Activated CD8-positive, alpha-beta memory T cell treated with anti-CD3 and anti-CD28 coated beads for 48 hours (primary cell): ENCODE data around the gene TINCR.

Source experiments
- DNase-seq, 3 experiments: peaks; one replicate each; pipeline ENCODE4 v3.0.0-alpha.2; 2020; ENCODE audit warnings: low read depth in 2 of 3, low spot score in 2 of 3

TINCR gene

DNA sequence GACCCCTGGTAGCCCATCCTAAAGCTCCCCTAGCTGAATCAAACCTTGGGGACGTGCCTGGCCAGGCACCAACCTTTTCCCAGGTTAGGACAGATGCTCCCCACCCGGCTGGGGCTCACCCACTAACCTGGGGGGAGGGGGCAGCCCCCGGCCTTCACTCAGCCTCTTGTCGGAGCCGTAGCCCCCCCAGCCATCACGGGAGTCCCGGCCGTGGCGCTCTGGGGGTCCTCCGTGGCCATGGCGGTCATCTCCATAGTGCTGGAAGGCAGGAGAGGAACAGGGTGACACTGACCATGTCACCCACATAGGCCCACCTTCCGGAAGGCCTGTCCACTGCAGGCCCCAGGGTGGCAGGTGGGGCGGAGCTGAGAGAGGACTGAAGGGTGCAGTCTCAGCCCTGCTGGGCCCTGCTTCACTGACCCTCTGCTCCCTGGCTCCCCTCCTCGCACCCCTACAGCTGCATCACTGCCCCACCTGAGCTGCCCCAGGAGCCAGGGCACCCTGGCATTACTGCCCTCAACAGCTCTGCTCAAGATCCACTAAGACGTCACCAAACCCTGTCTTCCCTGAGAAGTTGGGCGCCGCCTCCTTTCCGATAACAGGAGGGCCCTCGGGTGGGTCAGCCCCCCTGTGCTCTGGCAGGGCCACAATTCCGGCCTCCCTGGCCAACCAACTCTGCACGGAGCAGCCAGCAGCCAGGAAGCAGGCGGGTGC lies 22.6 kb upstream of the TINCR start:
- no peak for DNase-seq

DNA sequence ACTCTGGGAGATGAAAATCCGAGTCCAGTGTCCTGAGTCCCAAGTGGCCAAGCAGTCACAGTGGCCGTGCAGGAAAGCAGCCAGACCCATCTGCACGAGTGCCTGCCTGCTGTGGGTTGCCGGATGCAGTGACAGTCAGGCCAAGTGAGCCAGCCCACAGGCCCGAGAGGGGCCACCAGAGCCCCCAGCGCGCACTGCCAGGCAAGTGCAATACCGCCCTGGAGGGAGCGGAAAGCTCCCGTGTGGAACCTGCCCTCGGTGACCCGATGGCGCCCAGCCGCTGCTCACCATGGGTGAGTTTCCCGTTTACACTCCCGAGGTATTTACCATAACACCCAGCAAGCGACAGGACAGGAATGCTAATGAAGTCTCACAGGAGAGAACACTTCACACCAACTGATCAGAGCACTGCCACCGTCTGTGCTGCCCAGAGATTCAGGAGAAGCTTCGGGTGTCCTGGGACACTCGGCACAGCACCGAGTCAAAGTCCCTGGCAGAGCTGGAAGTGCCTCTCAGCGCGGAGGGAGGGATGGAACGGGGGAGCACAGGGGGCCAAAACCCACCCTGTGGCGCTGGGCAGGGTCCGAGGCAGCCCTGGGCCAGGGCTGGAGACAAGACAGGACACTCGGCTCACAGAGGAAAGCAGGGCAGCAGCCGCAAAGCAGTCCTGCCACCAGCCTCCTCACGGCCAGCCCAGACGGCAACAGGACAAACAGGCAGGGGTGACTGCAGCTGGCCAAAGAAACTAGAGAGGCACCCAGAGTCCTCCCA lies 21.3 kb upstream of the TINCR start:
- no peak for DNase-seq

DNA sequence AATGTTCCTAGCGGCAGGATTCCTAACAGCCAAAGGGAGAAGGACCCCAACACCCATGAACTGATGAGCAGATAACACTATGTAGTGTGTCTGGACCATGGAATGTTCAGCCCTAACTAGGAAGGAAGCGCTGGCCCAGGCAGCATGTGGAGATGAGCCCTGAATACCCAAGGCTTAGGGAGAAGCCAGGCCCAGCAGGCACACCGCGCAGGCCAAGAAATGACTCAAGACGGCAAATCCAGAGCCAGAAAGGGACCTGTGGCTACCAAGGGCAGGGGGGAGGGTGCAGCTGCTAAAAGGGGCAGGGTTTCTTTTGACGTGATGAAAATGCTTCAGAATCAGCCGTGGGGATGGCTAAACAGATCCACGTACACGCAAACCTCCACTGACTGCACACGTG lies 20.7 kb upstream of the TINCR start:
- DNase-seq, result no peak

- no peak for DNase-seq
These were observed 19.9 kb upstream of the TINCR start for GRCh38 chr19:5587661-5588060.

DNA sequence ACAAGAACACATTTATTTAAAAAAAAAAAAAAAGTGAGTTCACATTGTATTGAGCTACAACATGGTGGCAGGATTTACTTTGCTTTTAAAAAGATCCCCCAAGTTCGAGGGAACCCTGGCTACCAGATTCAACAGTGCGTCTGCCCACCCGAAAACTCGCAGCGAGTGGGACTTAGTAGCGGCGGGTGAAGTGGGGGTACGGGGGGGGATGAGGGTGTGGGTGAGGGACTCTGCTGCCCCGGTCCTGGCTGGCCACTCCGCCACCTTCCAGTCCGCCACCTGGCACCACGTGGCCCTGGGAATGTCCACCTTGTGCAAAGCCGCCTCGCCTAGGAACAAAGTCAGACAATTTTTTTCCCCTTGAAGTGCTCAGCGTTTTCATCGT lies 19.3 kb upstream of the TINCR start:
- no peak for DNase-seq

- DNase-seq, result no peak
These were observed 18.7 kb upstream of the TINCR start for GRCh38 chr19:5586300-5587070.

DNA sequence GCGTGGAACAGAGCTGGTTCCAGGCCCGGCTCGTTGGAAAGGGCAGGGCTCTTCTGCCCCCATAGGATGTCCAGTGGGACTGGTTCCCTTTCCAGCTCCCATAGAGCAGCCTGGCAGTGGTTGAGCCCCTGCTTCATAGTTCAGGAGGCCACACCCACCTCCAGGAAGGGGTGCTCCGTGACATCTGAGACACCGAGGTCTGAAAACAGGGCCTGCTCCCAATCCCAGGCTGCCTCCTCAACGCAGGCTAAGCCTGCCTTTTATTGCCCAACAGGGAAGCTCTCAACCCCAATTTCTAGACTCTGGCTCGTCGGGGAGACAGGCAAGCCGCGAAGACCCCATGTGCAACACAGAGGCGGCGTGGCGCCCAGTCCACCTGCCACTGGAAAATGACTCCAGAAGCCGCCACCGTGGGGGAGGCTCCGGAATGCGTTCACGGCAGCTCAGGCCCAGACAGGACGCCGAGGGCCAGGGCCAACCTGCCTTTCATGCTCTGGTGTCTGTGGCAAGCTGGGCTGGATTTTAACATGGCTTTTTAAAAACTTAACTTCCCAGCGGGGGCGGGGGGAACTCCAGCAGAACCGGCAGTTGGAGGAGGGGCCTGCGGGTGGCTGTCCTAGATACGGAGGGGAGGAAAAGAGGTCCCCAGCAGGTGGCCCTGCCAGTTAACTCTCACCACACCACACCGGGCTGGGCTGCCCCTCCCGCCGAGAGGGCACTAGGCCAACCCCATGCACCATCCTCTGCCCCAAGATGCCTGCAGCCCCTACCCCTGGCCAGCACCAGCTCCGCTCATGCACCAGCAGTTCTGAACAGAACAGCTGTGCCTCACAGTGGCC lies 17.9 kb upstream of the TINCR start:
- peak in 2 of 3 experiments; percentile 25 to 31 for DNase-seq

- no peak for DNase-seq
These were observed 12.4 kb upstream of the TINCR start for GRCh38 chr19:5580161-5580571.

GRCh38 chr19:5579697-5580096 lies 11.9 kb upstream of the TINCR start:
- DNase-seq, result no peak

GRCh38 chr19:5579286-5579685 lies 11.5 kb upstream of the TINCR start:
- no peak for DNase-seq

DNA sequence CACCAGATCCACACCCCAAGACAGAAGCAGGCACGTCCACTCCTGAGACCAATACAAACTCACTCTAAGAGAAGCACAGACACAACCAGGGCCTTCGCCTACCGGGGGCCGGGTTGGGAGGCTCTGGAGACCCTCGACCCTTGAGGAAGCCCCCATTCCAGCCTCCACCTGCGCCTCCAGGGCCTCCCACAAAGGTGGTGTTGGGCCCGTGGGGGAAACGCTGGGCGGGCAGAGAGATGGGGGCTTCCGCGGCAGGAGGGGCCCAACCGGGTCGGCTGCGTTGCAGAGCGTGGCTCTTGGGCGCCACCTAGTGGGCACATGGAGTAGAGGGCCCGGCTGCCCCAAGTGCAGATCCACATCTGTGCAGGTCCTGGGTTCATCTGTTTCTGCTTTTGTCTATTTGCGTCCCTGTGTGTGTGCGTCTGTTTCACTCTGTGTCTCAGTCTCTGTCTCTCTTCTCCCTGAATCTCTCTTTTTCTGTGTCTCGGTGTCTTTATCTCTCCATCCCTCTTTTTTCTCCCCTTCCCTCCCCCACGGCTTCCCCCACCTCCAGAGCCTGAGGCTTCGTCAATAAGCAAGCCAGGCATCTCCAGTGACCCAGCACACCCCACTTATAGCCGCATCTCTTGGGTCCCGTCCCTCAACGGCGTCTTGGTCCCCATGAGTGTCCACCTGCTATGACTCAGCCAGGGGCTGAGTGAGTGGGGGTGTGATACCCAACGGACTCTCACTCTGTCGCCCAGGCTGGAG lies 10.5 kb upstream of the TINCR start:
- DNase-seq, result peak; percentile 37 to 62 (median 59)

DNA sequence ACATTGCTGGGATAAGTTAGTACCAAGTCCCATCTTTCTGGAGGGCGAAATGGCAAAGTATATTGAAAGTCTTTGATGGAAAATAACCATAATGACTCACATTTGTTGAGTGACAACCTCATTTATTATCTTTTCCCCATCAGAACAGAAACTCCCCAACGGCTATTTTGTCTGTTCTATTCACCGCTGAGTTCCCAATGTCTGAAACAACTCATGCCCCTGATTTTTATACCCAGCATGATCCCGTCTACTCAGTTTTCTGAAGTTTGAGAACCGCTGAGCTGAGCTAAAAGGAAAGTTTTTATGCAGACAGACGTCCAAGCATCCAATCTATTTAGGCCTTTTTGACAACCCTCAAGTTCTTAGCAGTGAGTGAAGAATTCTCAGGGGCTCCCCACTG lies 7.8 kb upstream of the TINCR start:
- DNase-seq, result no peak

DNA sequence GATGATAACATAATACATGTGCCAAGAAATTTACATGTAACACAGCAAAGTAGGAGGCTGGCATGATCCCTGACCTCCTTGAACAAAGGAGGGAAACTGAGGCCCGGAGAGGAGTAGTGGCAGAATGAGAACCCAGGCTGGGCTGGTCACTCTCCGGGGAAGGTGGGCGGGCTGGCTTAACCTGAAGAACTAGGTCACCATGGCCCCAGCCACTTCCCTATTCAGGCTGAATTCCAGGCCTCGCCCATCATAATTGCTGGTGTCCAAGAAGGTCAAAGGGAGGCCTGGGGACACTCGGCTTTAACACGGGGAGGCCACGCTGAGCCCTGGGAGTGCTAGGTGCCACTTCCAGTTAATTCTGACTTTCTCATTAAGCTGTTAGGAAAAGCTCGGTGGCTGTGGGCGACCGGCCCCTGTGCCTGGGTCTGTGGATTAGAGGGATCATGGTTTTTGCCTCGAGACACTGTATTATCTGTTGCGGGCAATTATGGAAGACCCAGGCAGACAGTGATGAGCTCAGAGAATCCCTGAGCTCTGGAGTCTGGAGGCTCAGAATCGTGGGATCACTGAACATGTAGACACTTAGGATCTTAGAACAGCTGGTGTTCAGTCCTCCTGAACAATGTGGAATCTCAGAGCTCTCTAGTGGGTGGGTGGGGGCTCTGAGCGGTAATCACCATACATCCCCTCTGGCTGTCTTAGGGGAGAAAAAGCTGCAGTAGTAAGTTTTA lies 5.0 kb upstream of the TINCR start:
- no peak for DNase-seq

DNA sequence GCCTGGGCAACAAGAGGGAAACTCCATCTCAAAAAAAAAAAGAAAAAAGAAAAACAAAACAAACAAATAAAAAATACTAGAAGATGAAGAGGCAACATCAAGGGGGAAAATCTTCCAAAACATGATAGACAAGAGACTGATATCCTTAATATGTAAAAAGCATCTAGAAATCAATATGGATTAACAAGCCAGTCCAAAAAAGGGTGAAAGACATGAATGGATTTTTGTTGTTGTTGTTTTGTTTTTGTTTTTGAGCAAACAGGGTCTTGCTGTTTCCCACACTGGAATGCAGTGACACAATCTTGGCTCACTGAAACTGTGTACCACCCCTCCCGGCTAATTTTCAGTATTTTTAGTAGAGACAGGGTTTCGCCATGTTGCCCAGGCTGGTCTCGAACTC lies 4.0 kb upstream of the TINCR start:
- no peak for DNase-seq

GRCh38 chr19:5567970-5568407 lies 236 bp upstream of the TINCR start:
- no peak for DNase-seq

GRCh38 chr19:5564930-5565329 lies 2.8 kb downstream of the TINCR start:
- DNase-seq, result no peak

DNA sequence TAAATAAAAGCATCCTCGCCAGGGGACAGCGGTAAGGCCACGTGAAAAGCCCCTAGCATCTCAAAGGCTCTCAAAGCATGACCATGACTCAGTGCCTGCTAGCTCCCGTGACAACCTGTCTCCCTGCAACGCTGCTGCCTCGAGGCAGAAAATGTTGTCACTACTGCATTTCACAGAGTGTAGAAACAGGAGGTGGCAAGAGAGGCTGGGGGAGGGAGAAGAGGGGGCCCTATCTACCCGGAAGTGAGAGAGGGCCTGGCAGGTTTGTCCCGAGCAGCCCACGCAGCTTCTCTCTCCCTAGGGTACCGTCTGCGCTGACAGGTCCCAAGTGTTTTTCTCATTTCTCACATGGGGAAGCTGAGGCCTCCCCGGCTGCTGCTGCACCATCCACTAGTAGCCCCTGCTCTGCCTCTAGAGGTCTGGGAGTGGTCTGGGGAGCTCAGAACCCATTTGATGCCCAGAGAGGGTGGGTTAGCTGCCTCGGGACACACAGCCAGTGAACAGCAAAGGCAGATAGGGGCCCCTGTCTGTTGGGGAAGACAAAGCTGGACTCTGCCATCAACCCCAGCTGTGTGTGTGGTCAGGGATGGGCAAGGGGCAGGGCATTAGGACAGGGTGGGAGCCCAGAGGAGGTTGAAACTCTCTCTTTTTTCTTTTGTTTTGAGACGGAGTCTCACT lies 3.7 kb downstream of the TINCR start:
- no peak for DNase-seq

DNA sequence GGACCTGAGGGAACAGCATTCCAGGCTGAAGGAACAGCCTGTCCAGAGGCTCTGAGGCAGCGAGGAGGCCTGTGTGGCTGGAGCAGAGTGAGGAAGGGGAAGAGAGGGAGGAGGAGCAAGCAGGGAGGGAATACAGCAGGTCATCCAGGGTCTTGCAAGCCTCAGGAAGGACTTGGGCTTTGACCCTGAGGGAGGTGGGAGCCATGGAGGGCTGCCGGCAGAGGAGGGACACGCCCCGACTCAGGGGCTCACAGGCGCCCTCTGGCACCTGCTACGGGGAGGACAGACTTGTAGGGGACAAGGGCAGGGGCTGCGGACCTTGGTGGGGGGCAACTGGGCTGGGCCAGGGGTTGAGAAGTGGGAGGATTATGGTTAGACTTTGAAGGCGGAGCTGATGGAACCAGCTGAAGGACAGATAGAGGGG lies 4.7 kb downstream of the TINCR start:
- DNase-seq, result no peak

DNA sequence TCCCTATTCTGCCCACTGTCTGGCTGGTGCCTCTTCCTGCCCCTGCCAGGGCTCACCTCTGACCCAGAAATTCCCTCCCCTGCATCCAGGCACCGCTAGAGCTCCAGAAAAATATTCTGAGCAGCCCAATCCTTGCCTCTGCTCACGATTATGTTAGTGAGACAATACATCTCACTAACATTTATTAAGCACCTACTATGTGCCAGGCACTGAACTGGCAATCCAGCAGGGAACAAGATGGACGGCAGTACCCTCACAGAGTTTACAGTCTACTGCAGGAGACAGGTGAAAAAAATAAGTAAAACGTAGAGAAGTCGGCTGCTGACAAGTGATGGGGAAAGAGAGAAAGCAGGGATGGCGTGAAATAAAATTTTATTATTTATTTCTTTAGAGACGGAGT lies 5.5 kb downstream of the TINCR start:
- DNase-seq, result no peak
